Right renal cortex interstitium (tissue), 3 donors: ENCODE measurements around the gene INSRR. TPM values are rescaled to one million over a fixed set of nuclear protein-coding genes. Genes with fewer than 3 reads are reported as not detected.

Source experiments
- DNase-seq, 3 donors: peaks; one replicate each; pipeline ENCODE4 v3.0.0-alpha.2; 2013; ENCODE audit warnings: low read depth in 3 of 3, low spot score in 2 of 3
- polyA plus RNA-seq, 3 donors: library from polyadenylated mRNA; unstranded; fragments of 120-200 nt; gene quantifications; one replicate each; pipeline ENCODE4 v1.2.1, GENCODE V29; 2013; ENCODE audit not compliant: insufficient read length in 3 of 3

INSRR gene
- polyA plus RNA-seq, 3 donors: 1.3 to 2.1 (median 1.7) TPM

DNA sequence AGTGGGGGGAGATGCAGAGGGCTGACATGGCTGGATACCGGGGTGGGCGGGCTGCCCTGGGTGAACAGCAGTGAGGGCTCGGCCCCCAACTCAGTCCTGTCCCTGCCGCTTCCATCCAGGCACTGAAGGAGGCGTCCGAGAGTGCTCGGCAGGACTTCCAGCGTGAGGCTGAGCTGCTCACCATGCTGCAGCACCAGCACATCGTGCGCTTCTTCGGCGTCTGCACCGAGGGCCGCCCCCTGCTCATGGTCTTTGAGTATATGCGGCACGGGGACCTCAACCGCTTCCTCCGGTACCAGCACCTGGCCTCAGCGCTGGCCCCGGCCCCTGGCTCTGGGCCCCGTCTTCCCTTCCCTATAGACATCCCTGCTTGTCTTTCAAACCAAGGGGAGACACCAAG lies 17.4 kb upstream of the INSRR start:
- DNase-seq: no peak

DNA sequence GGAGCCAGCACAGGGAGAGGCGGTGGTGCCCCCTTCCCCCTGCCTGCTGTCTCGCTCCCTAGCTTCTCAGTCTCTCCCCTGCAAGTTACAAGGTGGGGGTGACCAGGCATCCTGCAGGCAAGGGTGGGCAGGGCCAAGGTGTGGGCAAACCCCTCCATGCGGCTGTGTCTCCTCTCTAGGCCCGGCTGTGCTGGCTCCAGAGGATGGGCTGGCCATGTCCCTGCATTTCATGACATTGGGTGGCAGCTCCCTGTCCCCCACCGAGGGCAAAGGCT lies 16.4 kb upstream of the INSRR start:
- no peak for DNase-seq

DNA sequence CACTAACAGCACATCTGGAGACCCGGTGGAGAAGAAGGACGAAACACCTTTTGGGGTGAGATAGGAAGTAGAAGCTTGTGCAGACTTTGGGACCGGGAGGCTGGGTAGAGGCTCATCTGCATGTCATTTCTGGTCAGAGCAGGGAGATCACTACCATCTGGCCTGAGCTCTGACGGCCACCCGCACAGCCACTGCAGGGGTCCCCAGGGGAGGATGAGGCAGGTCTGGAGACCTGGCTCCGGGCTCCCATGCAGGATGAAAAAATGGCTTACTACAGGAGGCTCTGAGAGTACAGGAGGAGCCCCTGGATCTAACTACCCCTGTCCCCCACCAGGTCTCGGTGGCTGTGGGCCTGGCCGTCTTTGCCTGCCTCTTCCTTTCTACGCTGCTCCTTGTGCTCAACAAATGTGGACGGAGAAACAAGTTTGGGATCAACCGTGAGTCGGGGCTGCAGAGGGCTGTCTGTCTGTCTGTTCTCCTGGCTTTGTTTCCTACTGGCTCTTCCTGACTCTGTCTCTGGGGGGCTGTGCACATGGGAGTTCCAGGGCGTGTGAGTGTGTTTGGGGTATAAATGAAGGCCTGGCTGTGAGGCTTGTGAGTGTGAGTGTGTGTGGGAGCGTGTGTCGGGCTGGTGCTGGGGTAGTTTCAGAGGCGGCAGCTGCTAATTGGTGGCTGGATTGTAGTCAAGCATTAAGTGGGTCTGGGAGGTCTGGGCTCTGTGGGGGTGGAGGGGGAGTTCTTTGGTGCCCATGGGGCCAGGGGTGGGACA lies 15.8 kb upstream of the INSRR start:
- DNase-seq: no peak

DNA sequence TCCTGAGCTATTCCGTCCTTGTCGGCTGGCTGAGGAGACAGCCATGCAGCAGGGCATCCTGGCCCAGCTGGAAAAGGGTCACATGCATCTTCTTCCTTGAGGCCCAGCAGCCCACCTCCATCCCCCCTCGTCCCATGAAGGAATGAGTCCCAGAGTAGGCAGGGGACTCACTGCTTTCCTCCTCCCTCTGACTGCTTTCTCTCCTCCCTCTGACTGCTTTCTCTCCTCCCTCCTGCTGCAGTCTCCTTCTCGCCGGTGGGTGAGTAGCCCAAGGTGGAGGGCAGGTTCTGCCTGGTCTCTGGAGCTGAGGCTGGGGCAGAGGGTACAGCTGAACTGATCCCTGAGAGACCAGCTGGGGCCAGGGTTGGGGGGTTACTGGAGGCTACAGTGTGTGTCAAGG lies 15.2 kb upstream of the INSRR start:
- no peak for DNase-seq

DNA sequence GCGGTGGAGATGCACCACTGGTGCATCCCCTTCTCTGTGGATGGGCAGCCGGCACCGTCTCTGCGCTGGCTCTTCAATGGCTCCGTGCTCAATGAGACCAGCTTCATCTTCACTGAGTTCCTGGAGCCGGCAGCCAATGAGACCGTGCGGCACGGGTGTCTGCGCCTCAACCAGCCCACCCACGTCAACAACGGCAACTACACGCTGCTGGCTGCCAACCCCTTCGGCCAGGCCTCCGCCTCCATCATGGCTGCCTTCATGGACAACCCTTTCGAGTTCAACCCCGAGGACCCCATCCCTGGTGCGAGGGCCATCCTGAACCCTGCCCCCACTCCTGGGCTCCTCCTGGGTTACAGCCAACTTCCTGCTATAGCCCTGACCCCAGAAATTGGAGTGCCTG lies 14.7 kb upstream of the INSRR start:
- no peak for DNase-seq

DNA sequence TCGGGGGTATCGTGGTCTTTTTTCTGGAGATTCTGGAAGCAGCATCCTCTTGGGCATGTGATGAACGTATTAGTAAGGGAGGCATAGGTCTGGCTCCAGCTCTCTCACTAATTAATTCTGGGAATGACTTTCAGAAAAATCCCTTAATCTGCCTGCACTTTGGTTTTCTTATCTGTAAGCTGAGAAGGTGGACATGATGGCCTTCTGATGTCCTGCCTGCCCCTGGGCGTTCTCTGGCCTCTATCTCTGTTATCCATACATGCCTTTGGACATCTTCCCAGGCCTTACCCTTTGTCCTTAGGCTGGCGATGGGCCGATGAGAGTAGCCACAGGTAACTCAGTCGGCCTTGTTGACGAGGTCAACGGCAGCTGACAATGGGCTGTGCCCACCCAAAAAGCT lies 10.5 kb upstream of the INSRR start:
- DNase-seq: no peak

DNA sequence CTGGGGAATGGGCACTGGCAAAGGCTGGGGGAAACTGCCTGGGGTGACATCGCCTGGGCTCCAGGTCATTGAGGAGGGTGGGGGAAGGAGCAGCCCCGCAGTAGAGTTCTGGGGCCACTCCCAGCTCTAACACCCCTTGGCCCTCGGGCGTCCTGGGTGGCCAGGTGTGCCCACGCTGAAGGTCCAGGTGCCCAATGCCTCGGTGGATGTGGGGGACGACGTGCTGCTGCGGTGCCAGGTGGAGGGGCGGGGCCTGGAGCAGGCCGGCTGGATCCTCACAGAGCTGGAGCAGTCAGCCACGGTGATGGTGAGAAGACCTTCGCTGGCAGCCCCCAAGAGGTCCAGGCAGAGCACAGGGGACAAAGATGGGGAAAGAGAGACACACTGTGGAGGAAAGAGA lies 9.4 kb upstream of the INSRR start:
- DNase-seq: no peak

DNA sequence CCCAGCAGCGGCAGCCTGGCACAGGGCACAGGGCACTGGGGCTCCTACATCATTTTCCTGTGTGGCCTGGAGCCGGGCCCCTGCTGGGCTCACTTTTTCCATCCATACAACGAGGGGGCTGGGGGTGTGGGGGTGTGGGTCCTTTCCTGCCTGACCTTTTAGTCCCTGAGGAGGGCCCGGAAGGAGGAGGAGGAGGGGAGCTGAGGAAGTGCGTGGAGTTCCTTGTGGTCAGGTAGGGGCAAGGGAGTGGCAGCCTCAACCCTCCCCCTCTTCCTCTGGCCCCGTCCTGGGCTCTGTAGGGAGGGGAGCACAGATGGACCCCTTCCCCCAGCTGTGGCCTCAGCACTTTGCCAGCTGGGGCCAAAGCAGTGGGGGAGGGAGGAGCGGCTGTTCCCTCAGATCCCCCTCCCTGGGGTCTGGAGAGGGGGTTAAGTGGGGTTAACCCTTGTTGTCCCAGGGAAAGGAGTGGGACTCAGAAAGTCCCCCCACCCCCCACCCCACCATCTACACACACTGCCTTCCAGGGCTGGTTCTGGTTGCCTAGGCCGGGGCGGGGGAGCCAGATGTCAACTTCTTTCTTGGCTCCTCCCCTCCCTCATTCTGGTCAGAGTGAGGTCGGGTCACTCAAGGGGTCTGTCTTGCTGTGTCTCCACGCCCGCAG lies 7.5 kb upstream of the INSRR start:
- DNase-seq: no peak

DNA sequence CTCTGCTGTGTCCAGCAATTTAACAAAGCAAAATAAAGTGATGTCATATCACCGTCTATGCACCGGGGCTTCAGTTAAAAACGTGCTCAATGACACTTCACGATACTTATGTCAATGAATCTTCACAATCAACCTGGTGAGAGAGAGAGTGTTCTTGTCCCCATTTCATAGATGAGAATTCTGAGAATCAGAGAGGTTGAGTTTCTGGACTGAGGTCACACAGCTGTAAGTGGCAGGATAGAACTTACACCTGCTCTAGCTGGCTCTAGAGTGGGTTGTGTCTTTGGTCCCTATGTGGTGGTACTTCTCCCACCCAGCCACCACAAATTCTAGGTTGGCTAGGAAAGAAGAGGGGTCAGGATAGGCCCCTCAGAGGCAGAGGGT lies 6.9 kb upstream of the INSRR start:
- no peak for DNase-seq

DNA sequence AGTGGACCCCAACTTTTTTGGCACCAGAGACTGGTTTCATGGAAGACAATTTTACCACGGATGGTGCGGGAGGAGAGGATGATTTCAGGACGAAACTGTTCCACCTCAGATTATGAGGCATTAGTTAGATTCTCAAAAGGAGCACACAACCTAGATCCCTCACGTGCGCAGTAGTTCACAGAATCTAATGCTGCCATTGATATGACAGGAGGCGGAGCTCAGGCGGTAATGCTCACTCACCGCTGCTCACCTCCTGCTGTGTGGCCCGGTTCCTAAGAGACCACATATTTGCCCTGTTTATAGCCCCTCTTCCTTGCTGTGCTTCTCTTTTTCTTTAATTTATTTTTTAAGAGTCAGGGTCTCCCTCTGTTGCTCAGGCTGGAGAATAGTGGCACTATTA lies 6.3 kb upstream of the INSRR start:
- no peak for DNase-seq

DNA sequence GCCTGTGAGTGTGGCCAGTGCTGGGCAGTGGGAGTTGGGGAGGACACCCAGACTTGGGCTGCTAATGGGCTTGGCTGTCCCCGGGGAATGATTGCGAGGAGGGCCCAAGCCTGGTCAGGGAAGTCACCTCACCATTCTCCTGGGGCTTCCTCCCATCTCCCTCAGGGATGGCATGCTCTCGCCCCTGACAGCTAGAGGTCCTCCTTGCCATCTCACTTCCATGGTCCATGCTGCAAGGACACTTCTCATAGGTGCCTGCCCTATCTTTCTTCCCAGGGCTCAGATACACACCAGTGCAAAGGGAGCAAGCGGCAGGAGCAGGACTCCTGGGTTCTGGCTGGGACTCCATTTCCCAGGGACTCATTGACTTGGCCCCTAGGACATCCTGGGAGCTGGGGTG lies 5.9 kb upstream of the INSRR start:
- no peak for DNase-seq

DNA sequence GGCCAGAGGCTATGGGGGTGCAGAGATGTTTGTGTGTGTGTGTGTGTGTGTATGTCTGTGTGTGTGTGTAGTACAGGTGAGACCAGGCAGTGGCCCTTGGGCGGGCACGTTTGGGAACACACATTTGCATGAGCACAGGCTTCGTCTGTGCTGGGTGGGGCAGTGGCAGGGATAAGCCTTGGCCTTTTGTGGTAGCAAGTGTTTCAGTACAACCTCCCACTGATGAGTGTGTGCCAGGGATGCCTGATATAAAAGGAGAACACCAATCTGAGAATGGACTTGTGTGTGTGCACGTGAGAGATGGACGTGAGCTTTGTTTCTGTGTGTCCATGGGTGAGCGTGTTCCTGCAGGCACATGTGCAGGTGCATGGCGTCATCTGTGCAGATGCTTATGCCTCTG lies 4.7 kb upstream of the INSRR start:
- DNase-seq: no peak

DNA sequence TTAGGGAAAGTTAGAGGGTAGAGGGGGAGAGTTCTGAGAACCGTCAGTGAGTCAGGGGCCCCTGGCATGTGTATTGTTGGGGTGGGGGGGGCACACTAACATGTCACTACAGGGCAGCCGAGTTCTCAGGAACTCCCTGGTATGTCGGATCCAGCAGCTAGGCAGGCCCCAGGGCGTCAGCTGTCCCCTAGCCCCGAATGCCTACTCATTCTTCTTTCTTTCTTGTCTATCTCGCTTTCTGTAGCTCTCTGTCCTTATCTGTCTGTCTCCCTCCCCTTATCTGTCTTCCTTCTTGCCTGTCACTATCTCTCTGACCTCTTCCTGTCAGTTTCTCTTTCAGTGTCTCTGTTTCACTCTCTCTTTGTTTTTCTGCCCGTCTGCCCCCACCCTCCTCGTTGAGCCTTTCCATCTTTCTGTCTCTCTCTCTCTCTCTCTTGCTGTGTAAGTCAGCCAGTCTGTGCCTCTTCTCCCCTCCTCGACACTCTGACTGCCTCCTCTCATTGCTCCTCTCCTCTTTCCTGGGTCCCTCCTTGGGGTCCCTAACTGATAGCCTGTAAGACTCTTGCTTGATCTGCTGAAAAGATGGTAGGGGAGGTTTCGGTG lies 4.2 kb upstream of the INSRR start:
- DNase-seq: no peak

DNA sequence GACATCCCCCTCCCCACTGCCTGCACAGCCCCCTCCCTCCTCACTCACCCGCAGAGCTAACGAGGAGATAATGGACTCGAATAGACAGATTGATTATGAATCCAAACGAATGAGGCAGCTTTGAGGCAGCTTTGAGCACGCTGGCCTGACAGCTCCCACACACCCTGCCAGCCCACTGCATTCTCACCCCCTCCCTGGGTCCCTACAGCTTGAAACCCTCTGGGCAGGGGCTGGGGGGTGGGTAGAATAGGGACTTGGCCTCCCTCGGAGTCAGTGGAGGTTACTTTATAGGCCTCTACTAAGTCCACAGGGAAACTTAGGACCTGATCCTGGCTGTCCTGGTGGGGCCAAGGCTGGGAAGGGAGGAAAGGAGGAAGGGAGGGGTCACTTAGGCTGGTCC lies 3.7 kb upstream of the INSRR start:
- no peak for DNase-seq

DNA sequence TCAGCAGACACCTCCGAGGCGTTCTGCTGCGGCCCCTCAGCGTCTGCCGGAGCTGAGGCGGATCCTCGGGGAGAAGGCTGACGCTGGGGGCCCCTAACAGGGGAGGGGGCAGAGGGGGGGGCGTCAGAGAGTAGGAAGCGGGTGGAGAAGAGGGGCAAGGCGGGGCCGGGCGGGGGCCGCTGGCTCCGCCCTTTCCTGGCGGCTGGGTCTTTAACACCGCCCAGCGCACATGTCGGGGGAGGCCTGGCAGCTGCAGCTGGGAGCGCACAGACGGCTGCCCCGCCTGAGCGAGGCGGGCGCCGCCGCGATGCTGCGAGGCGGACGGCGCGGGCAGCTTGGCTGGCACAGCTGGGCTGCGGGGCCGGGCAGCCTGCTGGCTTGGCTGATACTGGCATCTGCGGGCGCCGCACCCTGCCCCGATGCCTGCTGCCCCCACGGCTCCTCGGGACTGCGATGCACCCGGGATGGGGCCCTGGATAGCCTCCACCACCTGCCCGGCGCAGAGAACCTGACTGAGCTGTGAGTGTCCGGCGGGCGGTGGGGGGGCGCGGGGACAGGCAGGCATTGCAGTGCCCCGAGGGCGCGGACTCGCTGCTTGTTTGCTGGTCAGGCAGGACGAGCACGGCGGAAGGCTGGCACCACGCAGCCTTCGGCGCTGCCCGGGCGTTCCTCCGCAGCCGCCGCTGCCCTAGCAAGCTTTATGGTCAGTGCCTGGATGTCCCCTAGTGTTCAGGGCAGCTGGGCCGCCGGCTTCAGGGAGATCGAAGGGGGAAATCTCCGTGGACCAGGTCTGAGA lies 1.9 kb upstream of the INSRR start, which contains the start of gene NTRK1:
NTRK1 (plus strand) TSS at position 238 of the 796 bp plus-strand sequence; CDS start at position 308, 70 bp downstream.
- no peak for DNase-seq

DNA sequence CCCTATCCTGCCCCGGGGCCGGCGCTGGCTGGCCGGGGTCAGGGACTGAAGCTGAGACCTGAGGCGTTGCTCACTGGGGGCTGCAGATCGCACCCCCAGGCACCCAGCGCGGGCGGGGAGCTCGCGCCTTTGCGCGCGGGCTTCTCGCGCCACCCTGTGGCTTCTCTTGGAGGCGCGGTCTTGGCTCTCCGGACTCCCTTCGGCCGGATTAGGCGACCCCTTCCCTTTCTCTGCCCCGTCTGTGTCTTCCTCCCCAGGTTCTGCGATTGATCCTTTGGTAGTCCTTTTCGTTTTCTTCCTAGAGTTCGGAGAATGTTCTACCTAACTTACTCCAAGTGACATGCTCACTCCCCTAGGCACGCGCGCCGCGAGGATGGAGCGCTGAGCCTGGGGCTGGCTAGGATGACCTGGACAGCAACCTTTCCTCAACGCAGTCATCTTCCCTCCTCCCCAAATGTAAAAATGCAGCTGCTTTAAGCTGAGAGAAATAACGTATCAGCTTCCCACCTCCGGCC lies 1.3 kb upstream of the INSRR start:
- DNase-seq: no peak

DNA sequence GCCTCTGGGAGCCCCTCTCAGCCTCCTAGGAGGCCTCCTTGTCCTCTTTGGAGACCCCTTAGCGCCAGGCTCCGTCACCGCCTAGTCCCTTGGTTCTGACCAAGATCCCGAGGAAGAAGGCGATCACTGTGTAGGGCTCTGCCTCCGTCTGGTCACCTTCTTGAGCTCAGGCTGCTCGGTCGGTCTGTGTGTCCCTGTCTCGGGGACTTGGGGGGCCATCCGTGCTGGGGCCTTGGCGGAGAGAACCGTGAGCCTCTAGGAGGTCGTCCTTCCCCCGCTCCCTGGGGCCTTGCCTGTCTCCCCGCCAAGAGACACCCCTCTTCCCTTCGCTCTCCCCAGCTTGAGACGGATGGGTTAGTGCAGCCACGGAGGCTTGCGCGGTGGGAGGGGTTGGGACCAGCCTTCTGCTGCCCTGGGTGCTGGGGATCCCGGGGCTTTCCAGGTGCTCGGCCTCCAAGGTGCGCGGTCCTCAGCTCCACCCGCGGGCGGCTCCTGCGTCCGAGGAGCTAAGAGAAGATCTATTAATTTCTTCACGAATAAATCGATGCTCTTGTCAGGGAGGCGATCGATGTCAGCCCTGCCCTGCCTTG lies 701 bp upstream of the INSRR start:
- no peak for DNase-seq

DNA sequence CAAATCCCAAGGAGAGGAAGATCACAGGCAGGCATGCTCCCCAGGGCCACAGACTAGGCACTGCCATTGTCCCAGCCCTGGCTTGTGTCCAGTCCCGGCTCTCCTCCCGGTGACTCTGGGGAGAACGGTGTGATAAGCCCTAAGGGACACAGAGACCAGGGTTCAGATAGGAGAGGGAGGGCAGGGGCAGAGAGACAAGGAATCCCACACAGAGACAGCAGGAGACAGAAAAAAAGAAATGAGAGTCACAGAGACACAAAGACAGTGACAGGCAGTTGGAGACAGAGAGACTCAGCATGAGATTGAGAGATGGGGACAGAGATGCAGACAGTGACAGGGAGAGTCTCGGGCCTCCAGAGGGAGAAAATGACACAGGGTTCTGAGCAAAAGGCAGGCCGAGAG lies 361 bp downstream of the INSRR start:
- DNase-seq: no peak

DNA sequence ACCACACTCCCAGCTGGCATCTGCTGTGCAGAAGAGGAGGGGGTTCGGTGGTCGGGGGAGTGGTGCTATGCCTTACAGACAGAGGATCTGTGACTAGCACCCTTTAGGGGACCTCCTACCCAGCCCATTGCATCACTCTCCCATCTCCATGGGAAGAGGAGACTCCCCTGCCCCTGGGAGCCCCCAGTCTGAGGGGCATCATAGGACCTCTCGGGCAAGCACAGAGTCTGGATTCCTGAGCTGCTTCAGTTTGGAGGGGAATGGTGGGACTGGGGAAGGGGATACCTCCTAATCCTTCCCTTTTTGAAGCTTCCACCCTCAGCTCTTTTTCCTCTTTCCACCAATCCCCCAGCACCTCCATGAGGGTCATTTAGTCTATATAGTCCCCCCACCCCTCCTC lies 1.4 kb downstream of the INSRR start:
- DNase-seq: no peak

DNA sequence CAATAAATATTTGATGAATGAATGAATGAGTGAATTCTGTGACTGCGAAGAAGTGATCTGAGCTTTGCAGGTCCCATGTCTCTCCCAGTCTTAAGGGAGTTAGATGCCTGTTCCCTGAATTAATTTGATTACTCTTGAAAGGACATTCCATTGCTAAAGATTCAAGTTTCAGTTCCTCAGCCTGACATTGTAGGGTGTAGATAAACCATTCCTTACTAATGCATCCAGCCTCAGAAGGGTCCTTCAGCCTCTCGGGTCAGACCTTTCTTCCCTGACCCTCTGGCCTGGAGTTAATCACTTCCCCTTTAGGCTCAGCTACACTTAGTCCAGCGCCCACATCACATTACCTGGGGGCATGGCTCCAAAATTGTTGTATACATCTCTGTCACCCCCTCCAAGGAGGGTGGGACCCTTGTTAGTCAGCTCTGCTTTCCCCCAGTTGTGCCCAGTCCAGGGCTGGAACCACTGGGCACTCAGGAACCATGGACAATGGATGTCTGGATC lies 2.6 kb downstream of the INSRR start:
- no peak for DNase-seq

DNA sequence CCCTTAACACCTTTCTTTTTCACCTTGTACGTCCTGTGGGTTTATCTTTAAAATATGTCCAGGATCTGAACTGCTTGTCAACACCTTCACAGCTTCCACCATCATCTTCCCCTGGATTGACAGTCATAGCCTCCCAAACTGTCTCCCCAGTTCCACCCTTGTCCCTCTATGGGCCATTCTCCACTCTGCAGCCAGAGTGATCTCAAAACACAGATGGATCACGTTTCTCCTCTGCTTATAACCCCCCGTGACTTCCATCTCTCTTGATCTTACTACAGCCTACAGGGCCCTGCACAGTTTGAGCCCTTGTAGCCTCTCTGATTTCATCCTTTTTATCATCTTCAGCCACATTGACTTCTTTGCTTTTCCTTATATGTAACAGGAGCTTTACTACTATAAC lies 4.3 kb downstream of the INSRR start:
- DNase-seq: no peak
